ENCODE measurements around the gene PANK4.

- TF ChIP-seq CTCF (IDR thresholded peaks at IDR 0.05) = no peak
- no peak for TF ChIP-seq POLR2A (IDR thresholded peaks at IDR 0.05)
Observed at GRCh38 chr1:2483970-2484369, 42.4 kb downstream of the PANK4 start.

Measured in testis (tissue), 2 donors.